Esophagus muscularis mucosa (tissue), 4 donors: ENCODE data around the gene FUT4. TPM values are rescaled to one million over a fixed set of nuclear protein-coding genes. Genes with fewer than 3 reads are reported as not detected.

Source experiments
- DNase-seq: peaks from one replicate; pipeline ENCODE4 v3.0.0-alpha.2; 2017; ENCODE audit errors: extremely low spot score
- H3K27ac ChIP-seq, 4 donors: fragments of 200-600 bp; sonication (generic); replicated peaks in 1 of 4; 1 replicate in 3 of 4; 2 replicates in 1 of 4; pipeline ENCODE4 v1.5.1; 2016 to 2019; ENCODE audit warnings: mild to moderate bottlenecking in 1 of 4
- H3K27me3 ChIP-seq, 4 donors: fragments of 200-600 bp; sonication (generic); one replicate each; pipeline versions ENCODE4 v1.5.1 to v1.6.0; 2016 to 2019
- H3K36me3 ChIP-seq, 4 donors: fragments of 200-600 bp; sonication (generic); one replicate each; pipeline ENCODE4 v1.5.1; 2016 to 2019
- H3K4me1 ChIP-seq, 4 donors: fragments of 200-600 bp; sonication (generic); one replicate each; pipeline ENCODE4 v1.5.1; 2016 to 2019
- H3K4me3 ChIP-seq, 4 donors: fragments of 200-600 bp; sonication (generic); 1 replicate in 2 of 4; 2 replicates in 2 of 4; pipeline ENCODE4 v1.5.1; 2016 to 2019; ENCODE audit warnings: mild to moderate bottlenecking in 4 of 4, moderate library complexity in 1 of 4
- H3K9me3 ChIP-seq, 4 donors: fragments of 200-600 bp; sonication (generic); 1 replicate in 3 of 4; 2 replicates in 1 of 4; pipeline ENCODE4 v1.5.1; 2016 to 2019
- EP300 ChIP-seq: sonication (generic); formaldehyde crosslinking; IDR thresholded peaks from one replicate; pipeline ENCODE4 v1.6.1; 2017; ENCODE audit warnings: antibody characterized with exemption
- POLR2A ChIP-seq: fragments of 450-650 bp; IDR thresholded peaks from one replicate; pipeline ENCODE4 v1.6.1; 2017; ENCODE audit warnings: antibody characterized with exemption, moderate library complexity, mild to moderate bottlenecking, low read depth
- POLR2AphosphoS5 ChIP-seq, 2 donors: sonication (generic); formaldehyde crosslinking; IDR thresholded peaks; one replicate each; pipeline ENCODE4 v1.6.1; 2017; ENCODE audit warnings: antibody characterized with exemption in 2 of 2
- WGBS: methylation state at CpG from one replicate; pipeline ENCODE4 v1.1.5; 2018; 5-methylcytosine and 5-hydroxymethylcytosine counted together
- intact Hi-C: fragments of 100-400 bp; cut with DNase I; formaldehyde crosslinking; loops from one replicate; pipeline ENCODE4 v1.15.1; 2023
- total RNA-seq, 4 donors: library from RNA; depleted of rRNA; stranded (reverse); fragments of >200 nt; gene quantifications; one replicate each; pipeline versions ENCODE4 v1.1.0 to v1.2.1, GENCODE V29; 2016
- TF ChIP-seq, protein P1 (sequence below), 3 experiments: fragments of 200-600 bp in 2 of 3; fragments of 450-650 bp in 1 of 3; sonication (generic) in 2 of 3; IDR thresholded peaks; one replicate each; pipeline ENCODE4 v1.5.1; 2017 to 2019; ENCODE audit warnings: antibody characterized with exemption in 3 of 3, mild to moderate bottlenecking in 2 of 3, moderate library complexity in 1 of 3

Gene FUT4
- total RNA-seq, 4 donors from 2014 or later = 5.5 to 8.8 (median 7.2) TPM

DNA sequence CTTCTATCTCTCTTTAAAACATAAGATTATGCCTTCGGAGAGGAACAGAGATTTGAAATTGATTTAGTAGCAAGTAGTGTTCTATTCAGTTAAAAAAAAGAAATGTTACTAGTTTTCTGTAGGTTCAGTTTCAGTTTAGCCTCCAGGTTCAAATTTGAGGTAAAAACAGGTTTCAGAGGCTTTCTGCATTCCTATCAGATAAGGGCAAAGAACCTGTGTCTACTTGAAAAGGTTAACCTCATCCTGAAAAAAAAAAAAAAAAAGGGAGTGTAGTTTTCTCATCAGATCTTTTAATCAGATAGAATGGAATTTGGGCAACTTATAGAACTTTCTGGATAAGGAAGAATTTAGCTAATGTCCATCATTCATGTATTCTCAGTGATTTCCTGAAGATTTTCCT lies 19.4 kb upstream of the FUT4 start:
- Histone ChIP-seq H3K4me3 (no peak overlapping the region), H3K9me3 (no peaks in the 10 kb centered on the region), H3K27me3 (no peaks in the 10 kb centered on the region), H3K27ac (no peak overlapping the region), H3K4me1 (peaks cover 0 to 9% (median 9%) of the 10 kb centered on the region in 4 donors), H3K36me3 (no peaks in the 10 kb centered on the region)
- intact Hi-C loops = loop anchor here (5.0 to 10.0 kb wide), 2 partner anchors 33 to 370 kb away; no protein-coding TSS in a partner anchor
- WGBS = 90% methylated on average over 1 of the region's 1 CpG
- TF ChIP-seq, protein P1, sequence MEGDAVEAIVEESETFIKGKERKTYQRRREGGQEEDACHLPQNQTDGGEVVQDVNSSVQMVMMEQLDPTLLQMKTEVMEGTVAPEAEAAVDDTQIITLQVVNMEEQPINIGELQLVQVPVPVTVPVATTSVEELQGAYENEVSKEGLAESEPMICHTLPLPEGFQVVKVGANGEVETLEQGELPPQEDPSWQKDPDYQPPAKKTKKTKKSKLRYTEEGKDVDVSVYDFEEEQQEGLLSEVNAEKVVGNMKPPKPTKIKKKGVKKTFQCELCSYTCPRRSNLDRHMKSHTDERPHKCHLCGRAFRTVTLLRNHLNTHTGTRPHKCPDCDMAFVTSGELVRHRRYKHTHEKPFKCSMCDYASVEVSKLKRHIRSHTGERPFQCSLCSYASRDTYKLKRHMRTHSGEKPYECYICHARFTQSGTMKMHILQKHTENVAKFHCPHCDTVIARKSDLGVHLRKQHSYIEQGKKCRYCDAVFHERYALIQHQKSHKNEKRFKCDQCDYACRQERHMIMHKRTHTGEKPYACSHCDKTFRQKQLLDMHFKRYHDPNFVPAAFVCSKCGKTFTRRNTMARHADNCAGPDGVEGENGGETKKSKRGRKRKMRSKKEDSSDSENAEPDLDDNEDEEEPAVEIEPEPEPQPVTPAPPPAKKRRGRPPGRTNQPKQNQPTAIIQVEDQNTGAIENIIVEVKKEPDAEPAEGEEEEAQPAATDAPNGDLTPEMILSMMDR (IDR thresholded peaks at IDR 0.05) = no peak
- TF ChIP-seq POLR2A (no peak), POLR2AphosphoS5 (IDR thresholded peaks at IDR 0.05) (no peak), EP300 (no peak)
- no peak for DNase-seq

DNA sequence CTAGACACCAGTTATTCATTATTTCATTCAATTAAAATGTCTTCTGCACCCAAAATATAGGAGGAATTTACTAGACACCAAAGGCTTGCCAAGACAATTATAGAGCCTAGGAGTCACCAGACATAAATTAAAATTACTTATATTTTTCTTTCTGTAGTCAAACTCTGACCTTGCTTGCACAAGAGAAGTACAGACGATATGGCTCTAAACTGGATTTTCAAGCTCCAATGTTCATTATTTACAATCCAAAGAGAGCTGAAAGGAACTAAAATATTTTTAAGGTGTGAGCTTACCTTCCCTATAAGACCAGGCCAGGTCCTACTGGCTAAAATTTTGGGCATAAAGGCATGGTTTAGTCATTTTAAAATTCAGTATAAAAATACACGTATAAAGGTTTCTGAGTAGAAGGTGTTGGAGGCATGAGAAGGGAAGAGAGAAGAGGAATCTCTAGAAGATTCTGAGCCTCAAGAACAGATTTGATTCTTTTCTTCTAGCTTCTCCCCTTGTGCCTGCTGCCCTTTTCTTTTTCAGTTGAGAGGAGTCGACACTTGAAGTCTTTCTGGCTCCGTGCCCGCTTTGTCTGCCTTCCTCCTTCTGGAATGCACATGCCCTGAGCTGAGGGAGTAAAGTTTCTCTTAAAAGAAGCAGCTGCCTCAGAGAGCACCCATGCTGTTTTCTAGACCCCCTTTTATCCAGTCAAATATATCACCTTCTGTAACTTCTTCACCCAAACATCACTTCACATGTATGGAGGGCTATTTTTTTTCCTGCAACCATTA lies 18.0 kb upstream of the FUT4 start:
- TF ChIP-seq, protein P1 (IDR thresholded peaks at IDR 0.05) = no peak
- TF ChIP-seq EP300 (no peak), POLR2AphosphoS5 (IDR thresholded peaks at IDR 0.05) (no peak), POLR2A (no peak)
- Histone ChIP-seq H3K36me3 (no peaks in the 10 kb centered on the region), H3K4me3 (no peak overlapping the region), H3K27me3 (no peaks in the 10 kb centered on the region), H3K4me1 (peaks cover 0 to 6% (median 5%) of the 10 kb centered on the region in 4 donors), H3K27ac (no peak overlapping the region), H3K9me3 (no peaks in the 10 kb centered on the region)
- DNase-seq = no peak
- intact Hi-C loops = loop anchor here (10.0 kb wide), 1 partner anchor 369 kb away; no protein-coding TSS in a partner anchor
- WGBS = 40% methylated on average over 5 of the region's 5 CpGs

DNA sequence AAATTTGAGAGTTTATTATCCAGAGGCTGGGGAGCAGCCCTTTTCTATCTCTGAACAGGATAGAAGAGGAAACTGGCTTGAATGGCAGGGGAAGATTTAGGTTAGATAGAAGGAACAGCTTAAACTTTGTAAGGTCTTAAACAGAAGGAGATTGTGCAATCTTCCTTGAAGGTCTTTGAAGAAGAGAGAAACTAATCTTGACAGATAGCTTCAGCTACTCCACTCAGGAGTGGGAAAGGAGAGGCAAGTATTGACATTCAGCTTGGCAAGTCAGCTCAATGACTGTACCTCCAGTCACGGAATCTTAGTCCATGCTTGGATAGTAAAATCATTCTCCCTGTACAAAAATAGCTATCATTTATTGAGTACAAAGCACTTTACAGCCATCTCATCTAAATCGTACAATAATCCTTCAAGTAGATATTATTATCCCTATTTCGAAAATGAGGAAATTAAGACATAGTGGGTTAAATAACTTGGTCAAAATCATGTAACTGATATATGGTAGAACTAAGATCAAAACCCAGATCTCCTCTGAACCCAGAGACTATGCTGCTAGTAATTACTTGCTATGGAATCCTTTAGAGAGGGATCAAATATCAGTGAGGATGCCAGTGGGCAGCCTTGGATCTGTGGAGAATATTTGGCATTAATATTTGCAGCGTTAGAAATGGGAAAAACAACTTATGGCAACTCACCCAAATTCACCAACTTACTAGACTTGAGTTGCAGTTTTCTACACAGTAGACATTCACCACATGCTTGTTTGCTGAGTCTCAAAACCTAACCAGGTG lies 16.9 kb upstream of the FUT4 start:
- H3K36me3 ChIP-seq = no peaks in the 10 kb centered on the region
- TF ChIP-seq, protein P1 (IDR thresholded peaks at IDR 0.05) = no peak
- TF ChIP-seq POLR2AphosphoS5 (IDR thresholded peaks at IDR 0.05) (no peak), POLR2A (no peak), EP300 (no peak)
- intact Hi-C loops = loop anchor here (10.0 kb wide), 1 partner anchor 368 kb away; no protein-coding TSS in a partner anchor
- H3K9me3 ChIP-seq = no peaks in the 10 kb centered on the region
- peaks cover 0 to 6% (median 5%) of the 10 kb centered on the region in 4 donors for H3K4me1 ChIP-seq
- WGBS = 76% methylated on average over 4 of the region's 4 CpGs
- H3K27me3 ChIP-seq = no peaks in the 10 kb centered on the region
- no peak overlapping the region for H3K27ac ChIP-seq
- no peak overlapping the region for H3K4me3 ChIP-seq
- DNase-seq = no peak

DNA sequence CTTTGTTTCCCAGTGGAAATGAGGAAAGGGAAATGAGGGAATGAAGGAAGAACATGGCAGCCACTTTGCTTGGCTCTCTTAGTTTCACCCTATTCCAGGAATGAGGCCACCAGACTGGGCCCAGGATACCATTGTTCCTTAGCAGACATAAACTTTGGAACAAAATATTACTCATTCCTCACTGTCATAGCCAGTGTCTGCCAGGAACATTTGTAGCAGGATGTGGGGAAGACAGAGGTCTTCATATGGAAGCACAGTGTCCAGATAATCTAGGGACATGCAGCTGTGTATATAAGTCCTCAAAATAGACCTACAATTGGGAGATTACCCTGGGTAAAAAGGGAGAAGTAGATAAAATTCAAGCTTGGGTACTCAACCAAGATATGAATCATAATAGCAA lies 15.2 kb upstream of the FUT4 start:
- DNase-seq = no peak
- TF ChIP-seq EP300 = no peak
- TF ChIP-seq, protein P1 (IDR thresholded peaks at IDR 0.05) = no peak
- peaks cover 0 to 7% (median 5%) of the 10 kb centered on the region in 4 donors for H3K4me1 ChIP-seq
- intact Hi-C loops = loop anchor here (10.0 kb wide), 1 partner anchor 366 kb away; no protein-coding TSS in a partner anchor
- H3K4me3 ChIP-seq = no peak overlapping the region
- H3K27me3 ChIP-seq = no peaks in the 10 kb centered on the region
- H3K9me3 ChIP-seq = no peaks in the 10 kb centered on the region
- H3K27ac ChIP-seq = no peak overlapping the region
- no peaks in the 10 kb centered on the region for H3K36me3 ChIP-seq
